Choroid plexus epithelial cell (primary cell): ENCODE results near the gene TRIM27.
A peak's percentile ranks its signal among the peaks of the same experiment; 100 is the strongest.

ENCODE experiments used
- DNase-seq: peaks from one replicate; pipeline ENCODE4 v3.0.0-alpha.2; 2010; ENCODE audit warnings: low read depth
- H3K4me3 ChIP-seq: 2 replicates; pipeline ENCODE4 v1.5.1; 2011; ENCODE audit warnings: low read depth, mild to moderate bottlenecking, control low read depth, low read length, moderate library complexity
- CTCF ChIP-seq: conservative IDR thresholded peaks from 2 replicates; pipeline ENCODE4 v1.5.1; 2011; ENCODE audit warnings: low read depth, mild to moderate bottlenecking, control low read depth, inconsistent platforms, low read length, moderate library complexity

TRIM27 gene

GRCh38 chr6:28892525-28892924, 31.3 kb downstream of the TRIM27 start:
- H3K4me3 ChIP-seq: no peak overlapping the region
- TF ChIP-seq CTCF: no peak
- no peak for DNase-seq

DNA sequence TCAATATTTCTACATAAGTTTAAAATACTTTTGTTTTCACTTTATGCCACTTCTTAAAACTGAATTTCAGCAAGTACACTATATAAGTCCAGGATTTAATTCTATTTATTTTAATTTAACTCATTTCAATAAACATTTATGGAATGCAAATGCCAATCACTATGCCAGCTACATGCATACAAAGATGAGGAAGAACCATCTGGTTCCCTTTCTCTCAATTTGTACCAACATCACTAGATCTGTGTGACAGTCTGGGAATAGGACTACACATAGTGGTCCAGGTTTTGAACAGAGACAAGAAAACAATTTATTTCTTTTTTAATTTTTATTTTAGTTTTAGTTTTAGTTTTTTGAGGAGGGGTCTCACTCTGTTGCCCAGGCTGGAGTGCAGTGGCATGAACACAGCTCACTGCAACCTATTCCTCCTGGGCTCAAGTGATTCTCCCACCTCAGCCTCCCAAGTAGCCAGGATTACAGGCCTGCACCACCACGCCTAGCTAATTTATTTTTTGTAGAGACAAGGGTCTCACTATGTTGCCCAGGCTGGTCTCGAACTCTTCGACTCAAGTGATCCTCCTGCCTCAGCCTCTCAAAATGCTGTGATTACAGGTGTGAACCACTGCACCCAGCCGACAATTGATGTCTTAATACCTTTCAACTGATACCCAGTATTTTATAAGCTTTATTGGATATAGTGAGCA, 35.8 kb downstream of the TRIM27 start:
- no peak for TF ChIP-seq CTCF
- H3K4me3 ChIP-seq: no peak overlapping the region
- DNase-seq: no peak

GRCh38 chr6:28886079-28886439, 37.7 kb downstream of the TRIM27 start:
- no peak overlapping the region for H3K4me3 ChIP-seq
- no peak for TF ChIP-seq CTCF

DNA sequence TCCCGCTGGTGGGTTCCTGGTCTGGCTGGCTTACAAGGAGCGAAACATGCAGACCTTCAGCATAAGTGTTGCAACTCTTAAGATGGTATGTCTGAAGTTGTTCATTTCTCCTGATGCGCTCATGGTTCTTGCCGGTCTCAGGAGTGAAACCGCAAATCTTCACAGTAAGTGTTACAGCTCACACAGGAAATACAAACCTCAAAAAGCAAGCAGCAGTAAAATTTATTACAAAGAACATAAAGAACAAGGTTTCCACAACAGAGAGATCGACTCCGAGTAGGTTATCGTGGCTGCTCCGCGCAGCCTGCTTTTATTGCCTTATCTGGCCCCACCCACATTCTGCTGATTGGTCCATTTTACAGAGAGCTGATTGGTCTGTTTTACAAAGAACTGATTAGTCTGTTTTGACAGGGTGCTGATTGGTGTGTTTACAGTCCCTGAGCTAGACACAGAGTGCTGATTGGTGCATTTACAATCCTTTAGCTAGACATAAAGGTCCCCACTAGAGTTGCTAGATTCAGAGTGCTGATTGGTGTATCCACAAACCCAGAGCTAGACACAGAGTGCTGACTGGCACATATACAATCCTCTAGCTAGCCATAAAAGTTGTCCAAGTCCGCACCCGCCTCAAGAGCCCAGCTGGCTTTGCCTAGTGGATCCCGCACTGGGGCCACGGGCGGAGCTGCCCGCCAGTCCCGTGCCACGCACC, 39.2 kb downstream of the TRIM27 start:
- H3K4me3 ChIP-seq: no peak overlapping the region
- TF ChIP-seq CTCF: no peak
- no peak for DNase-seq

More at GRCh38 chr6:28886079-28886439, 37.7 kb downstream of the TRIM27 start:
- DNase-seq: no peak

GRCh38 chr6:28880894-28881780, 42.6 kb downstream of the TRIM27 start:
- no peak for TF ChIP-seq CTCF
- H3K4me3 ChIP-seq: peak overlapping the region; percentile 68
- peak; percentile 82 for DNase-seq

DNA sequence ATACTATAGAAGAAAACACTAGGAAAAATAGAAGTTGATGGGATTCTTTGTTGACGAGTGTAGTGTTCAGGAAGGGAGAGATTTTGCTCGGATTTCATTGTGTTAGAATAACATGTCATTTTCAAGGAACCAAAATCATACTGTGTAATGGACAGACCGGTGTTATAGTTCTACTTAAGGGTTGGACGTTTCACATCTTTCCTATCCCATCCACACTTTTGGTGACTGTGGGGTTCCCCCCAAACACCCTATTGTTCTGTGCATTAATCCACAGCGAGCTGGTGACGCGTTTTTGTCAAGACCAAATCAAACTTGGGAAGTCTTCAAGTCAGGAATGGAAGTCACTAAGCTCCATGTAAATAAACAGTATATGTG, 43.3 kb downstream of the TRIM27 start:
- peak overlapping the region; percentile 68 for H3K4me3 ChIP-seq
- no peak for TF ChIP-seq CTCF
- no peak for DNase-seq
